Liver (tissue), 4 donors: ENCODE data around the gene CCDC60. TPM values are rescaled to one million over a fixed set of nuclear protein-coding genes. Genes with fewer than 3 reads are reported as not detected.

Experiments used
- polyA plus RNA-seq, 2 donors: library from polyadenylated mRNA; stranded (reverse) in 1 of 2; unstranded in 1 of 2; fragments of 200-250 nt in 1 of 2; fragments of >200 nt in 1 of 2; fragmentation: Nextera tagmentation in 1 of 2; extraction: Ambion mirVana in 1 of 2; gene quantifications; one replicate each; pipeline versions ENCODE4 v1.2.1 to v1.2.3, GENCODE V29; 2013 to 2015
- total RNA-seq, 2 donors: library from RNA; depleted of rRNA; stranded (reverse); fragments of >200 nt; gene quantifications; one replicate each; pipeline ENCODE4 v1.2.3, GENCODE V29; 2014
- donor health status: healthy.
- donor health status: healthy.
- donor health status: healthy.

Gene CCDC60
- total and polyA plus RNA-seq, 4 donors, result not detected

Other genes with a start within 250 kb of the CCDC60 start
- 1 to 10 TPM in 1 of 2 donors, under 1 TPM in 1; 0.56 to 1.5 TPM for gene HSPB8, start 155.8 kb upstream of the CCDC60 start, total RNA-seq
- gene HSPB8, start 155.8 kb upstream of the CCDC60 start, polyA plus RNA-seq, result 1 to 10 TPM in 1 of 2 donors, under 1 TPM in 1; 0.74 to 1.8 TPM